Glomerular endothelial cell (primary cell): ENCODE measurements around the gene PRSS23. TPM values are rescaled to one million over a fixed set of nuclear protein-coding genes. Genes with fewer than 3 reads are reported as not detected.

ENCODE experiments used
- DNase-seq: peaks from one replicate; pipeline ENCODE4 v3.0.0-alpha.2; 2011; ENCODE audit warnings: low read depth, low spot score; ENCODE audit errors: extremely low read depth
- total RNA-seq: library from RNA; depleted of rRNA; stranded (reverse); fragments of >200 nt; gene quantifications from 2 replicates; pipeline ENCODE4 v1.2.3, GENCODE V29; 2015

PRSS23 gene
- total RNA-seq, 1 donor from 2014 or later = 282 TPM

GRCh38 chr11:86790195-86790725 lies 10.1 kb upstream of the PRSS23 start:
- DNase-seq = no peak

GRCh38 chr11:86790867-86791849 lies 9.2 kb upstream of the PRSS23 start:
- DNase-seq = no peak

DNA sequence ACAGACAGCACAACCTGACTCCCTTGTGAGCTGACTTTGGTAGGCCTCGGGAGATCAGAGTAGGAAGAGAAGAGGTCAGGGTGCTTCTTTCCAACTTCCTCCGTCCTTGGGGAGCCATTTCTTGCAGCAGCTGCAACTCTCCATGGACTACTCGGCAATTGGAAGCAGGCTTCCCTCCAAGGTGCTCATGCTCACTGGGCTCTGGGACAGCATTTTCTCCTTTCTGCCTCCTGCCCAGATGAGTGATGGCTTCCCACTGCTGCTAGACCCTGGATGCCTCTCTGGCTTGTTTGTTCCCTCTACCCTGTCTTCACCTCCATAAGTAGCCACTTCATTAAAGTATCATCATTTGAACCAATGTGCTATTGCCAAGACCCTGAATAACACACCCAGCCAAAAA lies 8.2 kb upstream of the PRSS23 start:
- DNase-seq = no peak

- DNase-seq = no peak
Observed at GRCh38 chr11:86793307-86793706, 7.0 kb upstream of the PRSS23 start.

GRCh38 chr11:86795511-86795910 lies 4.8 kb upstream of the PRSS23 start:
- DNase-seq = no peak

DNA sequence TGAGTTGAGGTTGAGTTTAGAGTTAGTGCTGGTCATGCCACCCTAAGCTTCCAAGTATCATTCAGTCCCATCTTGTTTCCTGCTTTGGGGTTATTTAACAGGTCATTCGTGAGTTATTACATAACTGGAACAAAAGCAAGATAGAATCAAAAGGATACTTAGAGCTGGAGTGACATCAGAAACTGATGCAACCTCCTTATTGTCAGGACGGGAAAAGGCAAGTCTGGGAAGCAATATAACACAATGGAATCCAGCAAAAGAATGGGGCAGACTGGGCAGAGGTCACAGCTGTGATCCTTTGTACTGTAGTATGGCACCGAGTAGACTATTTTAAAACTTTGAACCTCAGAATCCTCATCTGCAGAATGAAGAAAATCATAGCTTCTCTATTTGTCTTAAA lies 4.4 kb upstream of the PRSS23 start:
- DNase-seq = no peak

GRCh38 chr11:86797133-86797532 lies 3.2 kb upstream of the PRSS23 start:
- DNase-seq = no peak

- no peak for DNase-seq
Observed at GRCh38 chr11:86798988-86799387, 1.4 kb upstream of the PRSS23 start.

DNA sequence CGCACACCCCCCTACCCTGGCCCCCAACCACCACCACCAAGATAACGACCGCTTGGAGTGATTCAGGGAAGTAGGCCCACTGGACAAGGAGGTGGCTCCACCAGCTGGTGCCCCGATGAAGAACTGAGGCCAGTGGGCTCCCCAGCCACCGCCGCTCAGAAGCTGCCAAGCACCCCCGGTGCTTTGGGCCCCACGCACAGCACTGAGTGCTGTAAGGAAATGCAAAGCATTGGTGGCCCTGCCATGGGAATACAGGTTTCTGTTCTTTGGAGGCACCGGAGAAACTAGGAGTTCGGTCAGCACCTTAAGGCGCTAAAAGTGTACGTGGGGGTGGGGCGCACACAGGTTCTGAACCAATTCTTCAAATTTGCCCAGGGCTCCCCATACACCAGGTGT lies 664 bp upstream of the PRSS23 start:
- no peak for DNase-seq

DNA sequence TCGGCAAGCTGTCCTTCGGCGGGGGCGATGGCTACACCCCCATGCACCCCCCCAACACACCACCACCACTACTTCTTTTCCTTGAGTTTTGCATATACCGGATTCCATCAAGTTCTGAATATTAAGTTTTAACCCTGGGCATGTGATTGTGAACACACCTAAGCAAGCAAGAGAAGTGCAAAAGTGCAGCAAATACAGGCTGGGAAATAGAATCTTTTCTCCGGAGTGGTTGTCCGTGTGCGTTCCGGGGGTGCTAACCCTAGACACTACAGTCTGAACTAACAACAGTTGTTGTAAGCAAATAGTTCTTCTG lies 574 bp downstream of the PRSS23 start:
- no peak for DNase-seq

DNA sequence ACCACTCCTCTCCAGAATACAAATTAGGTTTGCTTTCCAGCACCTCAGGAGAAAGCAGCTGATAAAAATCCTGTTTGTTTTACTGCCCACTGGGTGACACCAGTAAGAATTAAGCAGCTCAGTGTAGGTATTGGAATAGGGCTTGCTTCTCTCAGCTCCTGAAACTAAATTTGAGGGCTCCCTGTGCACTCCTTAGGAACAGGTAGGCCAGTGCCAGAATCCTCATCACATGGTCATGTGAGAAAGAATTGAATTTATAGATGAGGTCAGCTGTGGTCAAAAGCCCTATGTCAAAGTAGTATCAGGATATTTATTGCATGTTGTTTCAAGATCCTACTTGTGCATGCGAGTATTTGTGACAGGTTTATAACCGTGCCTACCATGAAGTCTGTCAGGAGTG lies 1.0 kb downstream of the PRSS23 start:
- DNase-seq = no peak

DNA sequence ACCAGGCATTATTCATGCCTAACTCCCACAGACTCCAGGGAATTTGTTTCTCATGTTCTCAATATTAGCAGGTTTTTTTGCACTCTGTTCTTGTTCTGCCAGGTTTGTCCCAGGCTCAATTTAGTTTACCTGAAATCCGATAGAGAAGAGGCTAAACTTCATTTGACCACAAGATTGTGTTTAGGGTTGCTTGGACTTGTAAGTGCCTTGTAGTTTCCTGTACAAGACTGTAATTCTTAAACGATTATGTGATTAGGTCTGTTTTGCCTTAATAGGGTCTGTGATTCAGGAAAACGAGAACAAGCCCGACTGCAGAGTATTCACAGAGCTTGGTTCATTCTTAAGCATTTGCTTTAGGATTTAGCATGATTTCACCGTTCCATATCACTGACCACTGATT lies 1.8 kb downstream of the PRSS23 start:
- DNase-seq = no peak

DNA sequence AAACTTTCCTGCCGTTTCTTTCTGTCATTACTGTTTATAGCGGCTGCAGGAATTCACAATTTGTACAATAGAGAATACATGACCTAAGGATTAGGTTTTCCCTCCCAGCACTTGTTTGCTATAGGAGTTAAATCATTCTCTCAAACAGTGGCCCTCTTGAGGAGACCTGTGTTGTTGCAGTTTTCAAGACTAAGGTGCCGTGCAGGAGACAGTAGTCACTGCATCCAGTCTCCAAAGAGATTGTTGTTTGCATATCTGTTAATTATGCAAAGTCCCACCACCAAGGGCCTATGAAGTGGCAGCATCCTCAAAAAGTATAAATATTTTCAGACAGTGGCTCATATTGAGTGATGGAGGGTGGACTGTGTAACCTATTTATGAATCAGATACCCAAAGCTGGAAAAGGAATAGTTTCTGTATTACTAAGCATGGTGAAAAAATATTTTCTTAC lies 2.3 kb downstream of the PRSS23 start:
- DNase-seq = no peak

GRCh38 chr11:86803136-86804045 lies 3.0 kb downstream of the PRSS23 start:
- DNase-seq = no peak

DNA sequence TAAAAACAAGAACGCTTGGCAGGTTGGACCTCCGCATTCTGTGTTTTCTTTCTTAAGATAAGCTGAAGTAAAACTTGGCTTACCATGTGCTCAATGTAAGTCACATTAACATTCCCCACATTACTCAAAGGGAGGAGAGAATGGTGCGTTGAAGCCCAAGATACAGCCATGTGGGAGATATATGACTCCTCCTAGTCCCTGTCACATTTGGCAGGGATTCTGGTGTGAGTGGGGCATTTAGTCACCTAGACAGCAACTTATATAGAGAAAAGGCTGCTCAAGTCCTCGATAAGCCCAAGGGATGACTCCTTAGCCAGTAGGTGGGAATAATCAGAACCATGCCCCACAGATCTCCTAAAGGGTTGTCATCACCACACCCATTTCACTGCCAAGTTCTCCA lies 4.6 kb downstream of the PRSS23 start:
- DNase-seq = no peak

DNA sequence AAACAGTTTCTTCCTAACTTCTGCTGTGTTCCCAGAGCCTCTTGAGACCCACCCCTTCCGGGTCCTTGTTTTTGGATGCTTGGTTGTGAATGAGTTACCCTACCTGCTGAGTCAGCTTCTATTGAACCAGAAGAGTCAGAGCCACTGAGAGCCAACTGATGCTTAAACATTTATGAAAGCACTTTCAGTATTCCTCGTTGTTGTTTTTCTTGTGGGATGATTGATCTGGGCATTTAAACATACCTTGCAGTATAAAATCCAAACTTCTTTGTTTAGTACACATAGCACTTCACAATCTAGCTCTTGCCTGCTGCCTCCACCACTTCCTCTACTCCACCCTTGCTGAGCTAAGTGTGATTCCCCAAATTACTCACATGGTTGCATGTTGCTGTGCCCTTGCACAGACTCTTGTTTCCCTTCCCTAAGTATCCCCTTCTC lies 5.5 kb downstream of the PRSS23 start:
- no peak for DNase-seq

GRCh38 chr11:86806903-86807302 lies 6.6 kb downstream of the PRSS23 start:
- DNase-seq = no peak

DNA sequence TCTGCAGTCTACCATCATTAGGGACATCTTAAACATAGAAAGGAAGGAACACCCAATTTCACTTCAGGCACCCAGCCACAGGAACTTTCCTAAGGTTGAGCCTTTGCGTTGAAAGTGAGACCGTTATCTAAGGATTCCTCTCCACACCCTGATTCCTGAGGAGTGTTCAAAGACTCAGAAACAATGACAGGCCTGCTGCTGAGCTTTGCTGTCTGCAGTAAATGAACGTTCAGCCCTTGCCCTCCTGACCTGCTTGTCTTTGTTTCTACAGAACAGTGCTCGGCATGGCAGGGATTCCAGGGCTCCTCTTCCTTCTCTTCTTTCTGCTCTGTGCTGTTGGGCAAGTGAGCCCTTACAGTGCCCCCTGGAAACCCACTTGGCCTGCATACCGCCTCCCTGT lies 7.0 kb downstream of the PRSS23 start:
- no peak for DNase-seq

- no peak for DNase-seq
Observed at GRCh38 chr11:86809561-86809960, 9.2 kb downstream of the PRSS23 start.

- no peak for DNase-seq
Observed at GRCh38 chr11:86810288-86810687, 9.9 kb downstream of the PRSS23 start.

- DNase-seq = no peak
Observed at GRCh38 chr11:86811637-86812321, 11.4 kb downstream of the PRSS23 start.
